Activated B cell treated with CpG ODN at 0.5 μM for 24 hours (primary cell): Measurements from ENCODE around the gene RRAS2. TPM values are rescaled to one million over a fixed set of nuclear protein-coding genes. Genes with fewer than 3 reads are reported as not detected.

Source experiments
- ATAC-seq: fragments of 200-7000 bp; cut with Tn5 transposase; one replicate; pipeline ENCODE4 v1.10.0; 2021; ENCODE audit warnings: low read depth, mild to moderate bottlenecking, moderate library complexity
- CTCF ChIA-PET: fragments of 350-600 bp; sonication (Branson Sonifier 250); formaldehyde crosslinking; loops from one replicate; lab custom pipeline; 2021; ENCODE audit warnings: antibody characterized with exemption; lab: Charles Lee
- POLR2A ChIA-PET: fragments of 350-600 bp; sonication (Branson Sonifier 250); formaldehyde crosslinking; loops from one replicate; lab custom pipeline; 2021; ENCODE audit warnings: antibody characterized with exemption; lab: Charles Lee
- DNase-seq: peaks from one replicate; pipeline ENCODE4 v3.0.0; 2022
- H3K27ac Mint-ChIP-seq: one replicate; pipeline ENCODE4 v1.8.0; 2020; ENCODE audit warnings: mixed read lengths
- H3K27me3 Mint-ChIP-seq: one replicate; pipeline ENCODE4 v1.8.0; 2021; ENCODE audit warnings: mixed read lengths
- H3K36me3 Mint-ChIP-seq: one replicate; pipeline ENCODE4 v1.8.0; 2021; ENCODE audit warnings: low read depth, mixed read lengths
- H3K4me1 Mint-ChIP-seq: one replicate; pipeline ENCODE4 v1.8.0; 2021; ENCODE audit warnings: mixed read lengths
- H3K4me3 Mint-ChIP-seq: one replicate; pipeline ENCODE4 v1.8.0; 2020; ENCODE audit warnings: mild to moderate bottlenecking, mixed read lengths
- H3K9me3 Mint-ChIP-seq: one replicate; pipeline ENCODE4 v1.8.0; 2020; ENCODE audit warnings: mixed read lengths
- CTCF ChIP-seq: fragments of 200-600 bp; IDR thresholded peaks from one replicate; pipeline ENCODE4 v1.8.0; 2022; ENCODE audit warnings: antibody characterized with exemption, mild to moderate bottlenecking
- intact Hi-C: fragments of 100-400 bp; cut with micrococcal nuclease; formaldehyde crosslinking; loops from one replicate; pipeline ENCODE4 v1.15.1; 2024
- total RNA-seq: library from RNA; stranded (reverse); gene quantifications from 2 replicates; pipeline ENCODE4 v1.2.3, GENCODE V29; 2022

Gene RRAS2
- total RNA-seq, 1 donor from 2014 or later: 106 TPM

- peak overlapping the region; percentile 87 for H3K27ac Mint-ChIP-seq
- H3K9me3 Mint-ChIP-seq: peaks cover 7% of the 10 kb centered on the region
- H3K4me3 Mint-ChIP-seq: peak overlapping the region; percentile 63
- H3K36me3 Mint-ChIP-seq: peaks cover 22% of the 10 kb centered on the region
- ATAC-seq (peak; percentile 82), DNase-seq (no peak)
- no peaks in the 10 kb centered on the region for H3K27me3 Mint-ChIP-seq
- CTCF ChIA-PET: interaction anchor here (1.2 kb wide), 1 partner anchor 21 kb away, joined by 4 read pairs; no protein-coding TSS in a partner anchor
- intact Hi-C loops: loop anchor here (1.0 to 2.0 kb wide), 4 partner anchors 8 to 28 kb away; partner anchors contain the start of gene RRAS2
- H3K4me1 Mint-ChIP-seq: peaks cover 81% of the 10 kb centered on the region
- POLR2A ChIA-PET: interaction anchor here (0.7 to 1.2 kb wide), 4 partner anchors 11 to 24 kb away, joined by 3 to 21 read pairs (median 8); no protein-coding TSS in a partner anchor
- no peak for TF ChIP-seq CTCF
These were observed 27.4 kb downstream of the RRAS2 start for GRCh38 chr11:14331476-14332136.

GRCh38 chr11:14330881-14331280, 28.1 kb downstream of the RRAS2 start:
- Mint-ChIP-seq H3K4me1 (peaks cover 79% of the 10 kb centered on the region), H3K36me3 (peaks cover 16% of the 10 kb centered on the region), H3K27me3 (no peaks in the 10 kb centered on the region), H3K4me3 (peak overlapping the region; percentile 7), H3K27ac (peak overlapping the region; percentile 87), H3K9me3 (no peaks in the 10 kb centered on the region)
- POLR2A ChIA-PET: interaction anchor here (0.9 kb wide), 1 partner anchor 11 kb away, joined by 8 read pairs; no protein-coding TSS in a partner anchor
- TF ChIP-seq CTCF: no peak
- DNase-seq: no peak
- CTCF ChIA-PET: interaction anchor here (0.7 to 1.4 kb wide), 3 partner anchors 10 to 124 kb away, joined by 3 to 5 read pairs (median 4); no protein-coding TSS in a partner anchor
- intact Hi-C loops: loop anchor here (1.0 to 2.0 kb wide), 4 partner anchors 8 to 28 kb away; partner anchors contain the start of gene RRAS2
- ATAC-seq: no peak

- no peak overlapping the region for H3K4me3 Mint-ChIP-seq
These were observed 29.3 kb downstream of the RRAS2 start for GRCh38 chr11:14329702-14330101.

GRCh38 chr11:14327116-14327515, 31.9 kb downstream of the RRAS2 start:
- CTCF ChIA-PET: interaction anchor here (1.4 kb wide), 1 partner anchor 19 kb away, joined by 3 read pairs; no protein-coding TSS in a partner anchor
- ATAC-seq: no peak
- peaks cover 85% of the 10 kb centered on the region for H3K4me1 Mint-ChIP-seq
- H3K4me3 Mint-ChIP-seq: peak overlapping the region; percentile 64
- peaks cover 7% of the 10 kb centered on the region for H3K36me3 Mint-ChIP-seq
- no peaks in the 10 kb centered on the region for H3K27me3 Mint-ChIP-seq
- intact Hi-C loops: no loop called here
- TF ChIP-seq CTCF: no peak
- no peaks in the 10 kb centered on the region for H3K9me3 Mint-ChIP-seq
- DNase-seq: no peak
- peak overlapping the region; percentile 84 for H3K27ac Mint-ChIP-seq
- POLR2A ChIA-PET: interaction anchor here (0.6 to 1.3 kb wide), 5 partner anchors 9 to 78 kb away, joined by 3 to 10 read pairs (median 4); no protein-coding TSS in a partner anchor

More at GRCh38 chr11:14329702-14330101, 29.3 kb downstream of the RRAS2 start:
- ATAC-seq: no peak
- ChIA-PET CTCF (interaction anchor here (1.4 kb wide), 2 partner anchors 9 to 125 kb away, joined by 3 to 4 read pairs; no protein-coding TSS in a partner anchor), POLR2A (interaction anchor here (1.0 to 1.9 kb wide), 4 partner anchors 10 to 28 kb away, joined by 3 to 5 read pairs (median 4); no protein-coding TSS in a partner anchor)
- Mint-ChIP-seq H3K9me3 (no peaks in the 10 kb centered on the region), H3K27ac (no peak overlapping the region), H3K27me3 (no peaks in the 10 kb centered on the region), H3K36me3 (peaks cover 10% of the 10 kb centered on the region), H3K4me1 (peaks cover 79% of the 10 kb centered on the region)
- DNase-seq: no peak
- intact Hi-C loops: loop anchor here (2.0 kb wide), 2 partner anchors 15 to 17 kb away; no protein-coding TSS in a partner anchor
- no peak for TF ChIP-seq CTCF
